ENCODE results near the gene AARS2.
A peak's percentile ranks its signal among the peaks of the same experiment; 100 is the strongest.

The AARS2 gene

DNA sequence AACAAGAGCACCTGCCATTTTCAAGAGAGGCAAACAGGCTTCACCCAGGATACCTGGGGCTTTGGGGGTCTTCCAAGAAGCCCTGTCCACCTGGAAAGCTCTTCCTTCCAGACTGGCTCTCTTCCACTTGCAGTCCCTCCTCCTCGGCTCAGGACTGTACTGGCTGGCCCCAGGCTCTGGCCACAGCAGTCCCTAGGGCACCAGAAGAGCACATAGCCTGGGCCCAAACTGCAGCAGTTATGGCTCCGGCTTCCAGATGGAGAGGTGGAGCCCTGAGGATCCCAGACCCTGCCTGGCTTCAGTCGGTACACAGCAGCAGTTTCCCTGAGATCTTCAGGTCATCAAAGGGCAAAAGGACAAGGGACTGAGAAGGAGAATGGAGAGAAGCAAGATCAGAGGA, 54.2 kb downstream of the AARS2 start:
- DNase-seq, result no peak

- no peak for DNase-seq
Observed at GRCh38 chr6:44258325-44258863, 54.8 kb downstream of the AARS2 start.

- no peak for DNase-seq
Observed at GRCh38 chr6:44257753-44258324, 55.3 kb downstream of the AARS2 start.

DNA sequence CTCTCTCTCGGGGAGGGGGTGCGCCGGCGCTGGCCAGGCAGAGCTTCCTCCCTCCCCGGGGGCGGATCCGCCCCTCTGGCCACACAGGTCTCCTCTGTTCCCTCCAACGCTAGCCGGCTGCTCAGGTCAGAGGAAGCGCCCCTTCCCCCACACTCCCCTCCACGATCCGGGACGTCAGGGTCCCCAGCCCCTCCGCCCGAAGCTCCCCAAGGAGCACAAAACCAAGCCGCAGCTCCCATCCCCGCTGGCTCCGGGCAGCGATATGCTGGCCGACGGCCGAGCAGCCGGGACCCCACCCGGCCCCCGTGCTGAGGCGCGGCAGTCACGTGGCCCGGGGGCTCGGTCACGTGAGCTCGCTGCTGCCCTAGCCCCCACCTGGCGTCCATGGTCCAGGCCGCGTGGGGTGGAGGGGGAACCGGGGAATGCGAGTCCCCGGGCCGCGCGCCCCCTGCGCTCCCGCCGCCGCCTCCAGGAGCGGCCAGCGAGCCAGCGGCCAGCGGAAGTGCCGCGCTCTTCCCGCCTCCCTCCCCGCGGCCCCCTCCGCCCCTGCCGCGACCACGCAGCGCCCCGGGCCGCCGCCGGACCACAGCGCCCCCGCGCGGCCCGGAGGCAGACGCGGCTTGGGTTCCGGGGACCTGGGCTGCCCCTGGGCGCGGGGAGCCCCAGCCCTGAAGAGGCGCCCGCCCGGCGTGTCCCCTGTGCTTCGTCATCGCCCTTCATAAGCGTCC, 56.0 kb downstream of the AARS2 start, which contains the start of gene SLC35B2:
TSS of gene SLC35B2 (minus strand) at position 504 of the 728 bp plus-strand sequence. CDS start at position 386, 118 bp downstream.
- peak; percentile 90 for DNase-seq

- no peak for DNase-seq
Observed at GRCh38 chr6:44256775-44257024, 56.4 kb downstream of the AARS2 start.

GRCh38 chr6:44255871-44256774, 57.0 kb downstream of the AARS2 start:
- DNase-seq, result no peak

DNA sequence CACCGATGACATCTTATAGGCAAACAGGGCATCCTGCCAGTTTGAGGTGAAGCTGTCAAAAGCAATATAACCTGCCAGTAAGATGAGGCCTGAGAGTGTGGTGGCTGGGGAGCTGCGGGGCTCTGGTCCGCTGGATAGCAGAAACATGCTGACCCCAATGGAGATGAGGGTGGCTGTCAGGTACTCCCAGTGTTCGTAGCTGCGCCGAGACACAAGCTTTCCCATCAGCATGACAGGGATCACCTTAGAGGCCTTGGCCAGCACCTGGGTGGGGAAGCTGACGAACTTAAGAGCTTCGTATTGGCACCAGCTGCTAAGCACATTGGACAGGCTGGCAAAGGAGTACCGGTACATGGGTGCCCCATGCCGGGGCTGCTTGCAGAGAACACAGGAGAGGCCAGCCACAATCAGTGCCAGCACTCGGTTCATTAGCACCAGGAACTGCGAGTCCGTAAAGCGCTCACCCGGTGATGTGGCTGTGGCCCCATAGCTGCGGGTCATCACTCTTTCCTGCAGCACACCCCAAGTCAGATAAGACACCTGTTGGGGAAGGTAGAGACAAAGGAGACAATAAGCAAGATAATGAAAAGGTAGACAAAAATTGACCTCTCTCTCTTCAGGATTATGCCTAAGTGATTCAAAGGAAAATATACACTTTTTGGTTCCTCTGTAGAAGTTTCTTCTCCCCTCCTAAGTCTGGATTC, 57.9 kb downstream of the AARS2 start:
- DNase-seq, result no peak

GRCh38 chr6:44254191-44255104, 58.7 kb downstream of the AARS2 start:
- DNase-seq, result no peak

- no peak for DNase-seq
Observed at GRCh38 chr6:44253307-44254101, 59.6 kb downstream of the AARS2 start.

- no peak for DNase-seq
Observed at GRCh38 chr6:44251576-44252524, 61.3 kb downstream of the AARS2 start.

- no peak for DNase-seq
Observed at GRCh38 chr6:44250718-44251123, 62.4 kb downstream of the AARS2 start.

GRCh38 chr6:44250067-44250717, 63.0 kb downstream of the AARS2 start:
- no peak for DNase-seq
